Lung microvascular endothelial cell (primary cell): Measurements from ENCODE around the gene SLC45A3. TPM values are rescaled to one million over a fixed set of nuclear protein-coding genes. Genes with fewer than 3 reads are reported as not detected.

Source experiments
- DNase-seq, 2 donors: peaks; one replicate each; pipeline versions ENCODE4 v3.0.0 to v3.0.0-alpha.2; 2010; ENCODE audit warnings: low read depth in 2 of 2
- total RNA-seq: library from RNA; depleted of rRNA; stranded (reverse); fragments of >200 nt; gene quantifications from 2 replicates; pipeline ENCODE4 v1.2.1, GENCODE V29; 2014

SLC45A3 gene
- total RNA-seq, 1 donor from 2014 or later, result 64.7 TPM

DNA sequence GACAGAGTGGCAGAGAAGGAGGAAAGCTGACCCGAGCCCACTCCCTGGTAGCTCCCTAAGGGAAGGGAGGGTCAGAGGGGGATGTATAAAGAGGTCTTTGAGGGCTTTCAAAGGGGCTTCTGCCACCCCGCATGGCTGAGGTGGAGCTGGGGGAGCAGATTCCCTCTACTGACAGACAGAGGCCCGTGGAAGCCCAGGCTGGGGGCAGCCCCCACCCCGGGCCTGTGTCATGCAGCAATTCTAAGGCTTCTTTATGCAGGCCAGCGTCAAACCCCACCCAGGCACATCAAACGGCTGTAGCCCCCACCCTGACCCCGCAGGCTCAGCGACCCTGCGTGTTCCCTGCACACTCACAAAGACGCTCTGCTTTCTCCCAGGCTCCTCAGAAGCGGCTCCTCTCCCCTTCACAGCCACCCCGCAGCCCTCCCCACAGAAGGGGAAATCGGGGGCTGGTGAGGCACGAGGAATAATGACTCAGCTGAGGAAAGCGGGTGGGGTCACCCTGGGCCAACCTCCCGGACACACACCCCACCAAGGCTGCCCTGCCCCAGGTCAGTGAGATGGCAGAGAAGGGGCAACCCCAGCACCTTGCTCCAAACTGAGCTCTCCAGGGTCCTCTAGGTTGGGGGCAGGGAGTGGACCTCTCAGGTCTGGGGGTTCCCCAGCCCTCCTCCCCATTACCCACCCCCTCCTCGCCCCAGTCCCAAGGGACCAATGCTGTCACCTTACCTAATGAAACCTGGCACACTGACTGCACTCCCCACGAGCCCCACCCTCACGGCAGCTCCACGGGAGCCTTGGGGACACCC is 10.8 kb downstream of the SLC45A3 start:
- peak in 1 of 2 donors; percentile 47 for DNase-seq

DNA sequence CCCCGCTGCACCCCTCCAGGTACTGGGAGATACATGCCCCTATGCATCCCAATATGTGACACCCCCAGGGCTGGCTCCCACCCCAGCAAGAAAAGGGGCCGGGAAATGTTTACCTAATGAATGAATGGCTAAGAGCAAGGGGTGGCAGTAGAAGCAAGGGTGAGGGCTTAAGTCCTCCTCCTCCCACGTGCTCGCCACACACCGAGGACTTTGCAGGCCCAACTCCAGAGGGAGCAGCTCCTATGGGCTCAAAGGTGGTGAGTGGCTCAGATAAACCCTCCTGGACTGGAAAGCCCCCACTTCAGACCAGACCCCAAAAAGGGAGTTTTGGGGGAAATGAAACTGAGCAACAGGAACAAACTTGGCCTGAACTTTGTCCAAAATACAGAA is 11.4 kb downstream of the SLC45A3 start:
- peak in 1 of 2 donors; percentile 22 for DNase-seq

DNA sequence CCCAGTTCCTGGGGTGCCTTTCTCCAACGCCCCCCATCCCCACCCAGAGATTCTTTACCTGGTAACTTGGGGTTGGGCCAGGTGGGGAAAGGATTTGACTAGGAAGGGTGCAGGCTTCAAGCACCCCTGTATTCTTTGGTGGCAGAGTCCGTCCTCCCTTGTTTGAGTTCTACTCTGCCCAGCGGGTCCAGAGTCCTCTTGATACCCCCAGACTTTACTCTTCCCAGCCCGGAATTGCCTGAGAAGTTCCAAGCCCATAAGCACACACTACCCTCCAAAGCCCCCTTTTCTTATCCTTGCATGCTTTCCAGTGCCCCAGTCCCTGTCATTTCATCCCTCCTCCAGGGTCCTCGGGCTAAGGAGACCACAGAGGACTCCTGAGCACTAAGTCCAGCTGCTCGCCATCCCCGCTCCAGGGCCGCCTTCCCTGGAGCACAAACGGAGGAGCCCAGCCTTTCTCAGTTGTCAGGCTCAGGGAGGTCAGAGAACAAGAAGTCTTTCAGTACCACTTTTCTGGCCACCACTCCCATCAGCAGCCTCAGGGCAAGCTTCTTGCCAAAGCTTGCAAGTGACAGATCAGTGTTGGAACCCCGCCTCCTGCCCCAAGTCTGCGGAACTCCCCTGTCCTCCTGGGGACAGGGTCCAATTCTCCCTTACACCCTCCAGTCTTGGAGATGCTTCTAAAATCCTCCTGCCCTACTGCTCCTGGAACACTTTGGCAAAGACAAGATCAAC is 12.2 kb downstream of the SLC45A3 start:
- DNase-seq, result no peak

DNA sequence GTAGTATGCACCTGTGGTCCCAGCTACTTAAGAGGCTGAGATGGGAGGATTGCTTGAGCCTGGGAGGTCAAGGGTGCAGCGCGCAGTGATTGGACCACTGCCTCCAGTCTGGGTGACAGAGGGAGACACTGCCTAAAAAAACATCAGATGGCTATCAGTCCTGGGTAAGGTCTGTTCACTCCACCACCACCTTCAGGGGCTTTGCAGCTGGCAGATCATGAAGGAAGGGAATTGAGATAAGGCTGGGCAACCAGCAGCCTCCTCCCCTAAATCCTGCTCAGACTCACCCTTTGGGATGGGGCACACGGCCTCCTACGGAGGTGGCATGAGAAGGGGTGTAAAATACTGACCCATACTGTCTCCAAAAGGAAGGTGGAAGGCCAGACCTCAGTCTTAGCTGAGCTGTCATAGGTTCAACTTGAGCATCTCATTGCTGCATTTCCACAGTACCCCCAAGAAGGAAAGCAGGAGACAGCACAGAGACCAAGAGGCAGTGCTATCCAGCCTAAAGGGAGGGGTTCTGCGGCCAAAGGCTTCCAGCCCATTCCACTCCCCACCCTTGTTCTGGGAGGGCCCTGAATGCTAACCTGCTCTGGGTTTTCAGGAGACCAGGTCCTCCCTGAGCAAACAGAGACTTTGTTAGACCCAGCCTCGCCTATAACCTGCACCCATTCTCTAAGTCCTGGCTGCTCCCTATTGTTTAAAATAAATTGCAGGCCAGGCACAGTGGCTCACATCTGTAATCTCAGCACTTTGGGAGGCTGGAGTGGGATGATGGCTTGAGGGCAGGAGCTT is 13.7 kb downstream of the SLC45A3 start:
- DNase-seq, result no peak

DNA sequence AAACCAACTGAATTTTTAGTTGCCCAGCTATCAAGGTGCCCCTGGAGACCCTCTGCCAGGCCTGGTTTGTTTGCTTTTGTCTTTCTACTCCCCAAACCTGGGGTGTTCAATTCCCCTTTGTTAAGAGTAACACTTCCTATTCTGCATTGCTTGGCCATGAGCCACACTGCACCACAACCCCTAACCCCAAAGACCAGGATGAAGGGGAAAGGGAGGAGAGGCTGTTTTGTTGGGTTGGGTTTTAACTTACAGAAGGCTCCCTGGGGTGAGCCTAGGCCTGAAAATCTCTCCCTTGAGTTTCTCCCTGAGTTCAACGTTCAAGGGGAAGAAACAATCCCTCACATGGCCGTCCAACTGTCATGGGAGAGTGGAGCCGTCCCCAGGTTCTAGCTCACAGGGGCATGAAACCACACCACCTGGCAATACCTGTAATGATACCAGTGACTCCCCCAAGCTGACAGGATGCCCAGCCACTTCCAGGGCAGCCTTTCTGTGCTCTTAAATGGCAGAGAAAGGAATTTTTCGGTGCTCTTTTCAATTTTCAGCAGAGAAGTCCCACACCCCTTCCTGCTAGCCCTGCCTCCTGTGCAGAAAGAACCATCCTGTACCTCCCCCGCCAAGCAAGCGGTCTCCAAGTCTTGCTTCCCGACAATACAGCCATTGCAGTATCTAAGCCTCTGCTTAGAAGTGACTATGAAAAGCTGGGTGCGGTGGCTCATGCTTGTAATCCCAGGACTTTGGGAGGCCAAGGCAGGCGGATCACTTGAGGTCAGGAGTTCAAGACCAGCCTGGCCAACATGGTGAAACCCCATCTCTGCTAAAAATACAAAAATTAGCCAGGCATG is 14.9 kb downstream of the SLC45A3 start:
- DNase-seq, result no peak

DNA sequence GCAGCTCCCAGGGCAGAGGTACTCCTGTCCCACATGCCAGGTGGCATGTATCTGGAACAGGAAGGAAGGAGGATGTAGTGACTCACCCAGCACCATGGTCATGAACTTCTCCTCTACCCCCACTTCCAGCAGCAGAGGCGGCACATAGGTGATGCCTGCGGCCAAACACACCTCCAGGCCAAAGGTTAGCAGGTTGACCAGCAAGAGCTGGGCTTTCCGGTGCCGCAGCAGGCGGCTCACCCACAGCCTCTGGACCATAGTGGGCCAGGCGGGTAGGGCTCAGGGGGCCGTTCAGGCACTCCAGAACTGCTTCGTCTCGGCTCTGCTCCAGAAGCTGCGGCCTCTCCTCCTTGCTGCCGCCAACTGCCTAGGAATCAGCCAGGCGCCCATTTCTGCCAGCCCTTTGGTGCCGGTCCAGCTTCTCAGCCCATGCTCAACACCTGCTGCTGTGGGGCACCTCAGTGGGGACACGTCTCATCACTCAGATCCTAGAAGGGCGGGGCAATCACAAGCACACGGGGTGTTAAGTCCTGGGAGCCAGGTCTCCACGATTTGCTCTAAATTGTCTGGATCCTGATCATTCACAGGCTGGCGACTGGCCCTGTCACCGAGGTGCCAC is 15.8 kb downstream of the SLC45A3 start:
- peak; percentile 62 to 71 for DNase-seq

DNA sequence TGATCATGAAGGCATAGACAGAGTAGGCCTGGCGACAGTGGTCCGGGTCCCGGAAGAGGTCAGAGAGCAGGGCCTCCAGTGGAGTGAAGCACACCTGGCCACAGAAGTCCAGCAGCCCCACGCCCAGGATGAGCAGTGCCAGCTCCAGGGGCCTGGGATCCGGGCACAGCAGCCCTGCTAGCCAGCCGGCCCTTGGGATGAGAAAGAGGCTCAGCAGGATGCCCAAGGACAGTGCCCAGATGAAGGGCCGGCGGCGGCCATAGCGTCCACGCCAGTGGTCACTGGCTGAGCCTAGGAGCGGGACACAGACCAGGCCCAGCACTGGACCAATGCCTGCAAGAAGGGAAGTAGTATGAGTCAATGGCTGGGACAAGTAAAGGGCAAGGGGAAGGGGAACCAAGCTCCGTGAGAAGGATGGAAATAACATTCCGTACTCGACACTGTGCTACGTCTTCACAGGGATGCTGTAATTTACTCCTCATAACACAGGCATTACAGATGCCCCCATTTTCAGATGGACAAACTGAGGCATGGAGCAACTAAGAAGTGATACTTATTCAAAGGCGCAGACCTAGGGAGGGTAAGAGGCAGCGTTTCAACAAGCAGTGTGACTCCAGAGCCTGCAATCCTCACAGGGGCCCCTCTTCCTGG is 16.9 kb downstream of the SLC45A3 start:
- peak in 1 of 2 donors; percentile 85 for DNase-seq

DNA sequence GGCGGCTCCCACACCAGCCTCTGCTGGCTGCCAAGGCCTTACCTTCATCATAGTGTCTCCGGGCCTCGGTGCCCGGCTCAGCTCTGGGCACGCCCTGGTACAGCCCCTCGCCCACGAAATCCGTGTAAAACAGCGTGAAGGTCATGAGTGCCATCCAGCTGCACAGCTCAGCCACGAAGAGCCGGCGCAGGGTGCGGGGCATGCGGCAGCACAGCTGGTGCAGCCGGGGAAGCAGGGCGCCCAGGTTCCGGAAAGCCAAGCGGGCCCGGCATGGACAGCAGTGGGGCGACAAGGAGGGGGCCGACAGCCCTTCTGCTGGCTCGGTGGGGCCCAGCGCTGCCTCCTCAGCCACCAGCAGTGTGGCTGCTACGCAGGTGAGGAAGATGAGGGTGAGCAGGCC is 17.5 kb downstream of the SLC45A3 start:
- no peak for DNase-seq

DNA sequence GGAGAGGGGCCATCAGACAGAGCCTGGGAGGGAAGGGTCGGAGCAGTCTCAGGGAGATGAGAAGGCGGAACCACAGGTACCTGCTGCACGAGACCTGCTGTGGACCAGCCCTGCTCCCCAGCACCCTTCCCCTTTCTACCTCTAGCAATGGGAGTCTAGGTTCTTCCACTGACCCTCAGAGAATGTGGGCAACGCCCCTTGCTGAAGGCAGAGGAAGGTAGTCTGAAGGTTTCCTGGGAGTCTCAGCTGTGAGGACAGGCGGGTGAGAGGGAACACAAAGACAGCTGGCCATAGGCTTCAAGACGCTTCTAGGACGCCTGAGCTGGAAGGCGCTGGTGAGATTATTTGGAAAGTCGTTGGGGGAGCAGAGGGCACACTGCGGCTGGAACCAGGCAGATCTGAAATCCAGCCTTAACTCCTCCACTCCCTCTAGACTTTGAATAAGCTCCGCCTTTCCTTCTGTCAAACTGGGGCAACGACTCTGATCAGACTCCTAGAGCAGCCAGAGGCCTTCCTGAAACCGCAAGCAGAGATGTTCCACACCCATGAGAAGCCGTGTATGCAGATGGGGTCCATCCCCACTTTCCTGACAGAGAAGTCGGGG is 18.1 kb downstream of the SLC45A3 start:
- DNase-seq, result no peak

DNA sequence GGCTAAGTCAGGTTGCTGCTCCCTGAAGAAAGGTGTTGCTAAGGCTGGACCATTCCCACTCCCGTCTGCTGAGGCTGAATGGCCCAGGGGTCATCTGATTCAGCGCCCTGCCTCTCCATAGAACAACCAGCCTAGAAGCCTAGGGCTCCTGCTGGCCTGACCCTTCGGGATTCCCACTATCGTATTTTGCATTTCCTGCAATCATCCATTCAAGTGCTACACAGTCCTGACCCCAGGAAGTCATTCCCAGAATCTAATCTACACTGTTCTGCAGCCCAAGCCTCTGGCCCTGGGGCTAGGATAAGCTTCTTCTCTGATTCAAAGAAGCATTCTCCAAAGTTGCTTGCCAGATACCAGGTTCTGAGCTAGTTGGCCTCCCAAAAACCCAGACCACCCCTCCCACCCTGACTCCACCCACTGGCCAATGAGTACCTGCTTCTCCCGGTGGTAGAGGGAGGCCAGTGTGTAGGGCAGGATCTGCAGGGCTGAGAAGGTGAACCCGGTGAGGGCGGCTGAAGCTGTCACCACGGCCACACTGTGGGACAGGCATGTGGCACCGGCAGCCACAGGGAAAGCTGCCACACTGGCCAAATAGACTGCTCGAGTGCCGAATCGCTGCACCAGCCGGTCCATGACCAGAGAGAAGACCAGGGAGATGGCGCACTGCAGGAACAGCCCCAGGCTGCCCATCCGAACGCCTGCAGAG is 18.7 kb downstream of the SLC45A3 start:
- DNase-seq, result peak in 1 of 2 donors; percentile 17

DNA sequence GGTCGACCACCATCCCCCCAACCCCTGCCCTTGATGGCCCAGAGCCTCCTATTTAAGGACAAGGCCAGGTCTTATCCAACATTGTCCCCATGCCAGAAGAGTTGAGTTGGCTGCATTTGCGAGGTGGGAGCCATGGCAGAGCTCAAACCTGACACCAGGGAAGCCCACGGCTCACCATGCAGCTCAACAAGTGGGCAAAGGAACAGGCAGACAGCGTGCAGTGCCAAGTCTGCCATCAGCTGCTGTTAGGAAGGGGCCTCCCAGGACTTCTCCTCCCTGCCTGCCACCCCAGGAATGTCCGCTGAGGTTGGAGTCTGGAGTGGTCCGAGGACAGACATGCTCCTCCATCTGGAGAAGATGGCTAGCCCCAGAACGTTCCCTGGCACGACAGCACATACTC is 19.9 kb downstream of the SLC45A3 start:
- DNase-seq, result no peak

DNA sequence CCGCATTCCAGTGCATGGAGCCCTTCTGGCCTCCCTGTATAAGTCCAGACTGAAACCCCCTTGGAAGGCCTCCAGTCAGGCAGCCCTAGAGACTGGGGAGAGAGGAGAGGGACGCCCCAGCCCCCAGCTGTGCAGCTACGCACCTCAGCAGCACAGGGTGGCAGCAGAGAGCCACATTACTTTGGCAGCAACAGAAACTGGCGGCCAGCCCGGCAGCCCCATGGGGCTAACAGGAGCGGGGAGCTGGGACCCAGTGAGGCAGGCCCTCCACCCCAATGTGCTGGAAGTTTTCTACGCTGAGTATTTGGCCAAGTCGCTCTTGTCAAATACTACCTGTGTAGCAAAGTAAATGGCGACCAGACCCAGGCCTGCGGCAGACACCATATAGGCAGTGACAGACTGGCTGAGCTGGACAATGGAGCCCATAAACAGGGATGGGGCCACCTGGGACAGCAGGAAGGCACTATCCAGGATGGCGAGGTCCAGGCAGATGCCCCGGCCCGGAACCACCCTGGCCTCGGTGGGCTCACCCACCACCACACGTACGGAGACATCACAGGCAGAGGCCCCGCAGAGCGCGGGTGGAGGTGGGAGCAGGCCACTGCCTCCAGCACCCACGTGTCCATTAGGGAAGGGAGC is 21.2 kb downstream of the SLC45A3 start:
- DNase-seq, result peak; percentile 72 to 82

DNA sequence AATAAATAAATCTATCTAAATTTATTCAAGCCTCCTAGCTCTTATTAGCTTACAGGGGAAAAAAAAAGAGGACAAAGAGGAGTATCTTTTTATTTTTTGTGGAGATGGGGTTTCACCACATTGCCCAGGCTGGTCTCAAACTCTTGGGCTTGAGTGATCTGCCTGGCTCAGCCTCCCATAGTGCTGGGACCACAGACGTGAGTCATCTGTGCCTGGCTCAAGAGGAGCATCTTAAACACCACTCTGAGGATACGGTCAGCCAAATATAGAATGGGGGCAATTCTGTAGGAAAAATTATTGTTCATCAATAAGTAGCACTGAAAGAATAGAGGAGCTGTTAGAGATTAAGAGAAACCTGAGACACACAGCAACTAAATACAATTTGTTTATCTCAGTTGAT is 24.1 kb downstream of the SLC45A3 start:
- DNase-seq, result no peak

DNA sequence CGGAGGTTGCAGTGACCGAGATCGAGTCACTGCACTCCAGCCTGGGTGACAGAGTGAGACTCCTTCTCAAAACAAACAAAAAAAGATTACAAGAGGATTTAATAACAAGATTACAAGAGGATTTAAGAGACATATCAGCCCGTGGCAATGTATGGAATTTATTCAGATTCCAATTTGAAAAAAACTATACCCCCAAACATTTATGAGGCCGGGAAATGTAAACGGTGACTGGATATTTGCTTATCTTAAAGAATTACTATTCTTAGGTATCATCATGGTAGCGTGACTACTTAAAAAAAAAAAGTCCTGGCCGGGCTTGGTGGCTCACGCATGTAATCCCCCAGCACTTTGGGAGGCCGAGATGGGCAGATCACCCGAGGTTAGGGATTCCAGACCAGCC is 27.3 kb downstream of the SLC45A3 start:
- no peak for DNase-seq

DNA sequence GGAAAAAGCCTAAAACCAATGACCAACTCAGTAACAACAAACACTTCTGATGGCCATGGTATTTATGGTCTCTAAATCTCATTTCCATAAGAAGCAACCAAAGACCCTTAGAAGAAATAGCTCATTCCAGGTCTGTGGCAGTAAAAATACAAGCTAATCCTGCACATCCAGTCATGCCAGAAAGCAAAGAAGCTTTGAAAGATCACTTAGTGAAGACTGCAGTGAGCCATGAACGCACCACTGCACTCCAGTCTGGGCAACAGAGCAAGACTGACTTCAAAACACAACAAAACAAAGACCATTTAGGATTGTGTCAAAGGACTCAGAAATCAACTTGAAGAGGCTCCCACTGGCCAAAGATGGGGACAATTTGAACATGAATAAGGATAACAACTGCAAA is 30.1 kb downstream of the SLC45A3 start:
- DNase-seq, result no peak

DNA sequence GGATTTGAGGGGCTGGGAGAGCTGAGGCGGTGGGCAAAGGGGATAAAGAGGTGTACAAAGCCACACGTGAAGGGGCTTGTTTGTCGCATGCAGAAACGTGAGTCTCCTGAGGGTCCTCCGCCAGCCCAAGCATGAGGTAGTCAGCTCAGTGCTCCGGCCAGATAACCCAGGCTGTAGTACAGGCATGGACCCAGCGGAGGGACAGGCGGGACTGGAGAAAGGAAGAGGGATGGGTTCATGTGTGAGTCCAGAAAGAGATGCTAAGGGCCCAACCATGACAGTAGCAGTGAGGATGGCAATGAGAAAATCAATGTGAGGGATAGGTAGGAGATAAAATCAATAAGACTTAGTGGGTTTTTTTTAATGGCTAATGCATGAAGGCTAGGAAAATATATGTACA is 34.8 kb downstream of the SLC45A3 start:
- no peak for DNase-seq

DNA sequence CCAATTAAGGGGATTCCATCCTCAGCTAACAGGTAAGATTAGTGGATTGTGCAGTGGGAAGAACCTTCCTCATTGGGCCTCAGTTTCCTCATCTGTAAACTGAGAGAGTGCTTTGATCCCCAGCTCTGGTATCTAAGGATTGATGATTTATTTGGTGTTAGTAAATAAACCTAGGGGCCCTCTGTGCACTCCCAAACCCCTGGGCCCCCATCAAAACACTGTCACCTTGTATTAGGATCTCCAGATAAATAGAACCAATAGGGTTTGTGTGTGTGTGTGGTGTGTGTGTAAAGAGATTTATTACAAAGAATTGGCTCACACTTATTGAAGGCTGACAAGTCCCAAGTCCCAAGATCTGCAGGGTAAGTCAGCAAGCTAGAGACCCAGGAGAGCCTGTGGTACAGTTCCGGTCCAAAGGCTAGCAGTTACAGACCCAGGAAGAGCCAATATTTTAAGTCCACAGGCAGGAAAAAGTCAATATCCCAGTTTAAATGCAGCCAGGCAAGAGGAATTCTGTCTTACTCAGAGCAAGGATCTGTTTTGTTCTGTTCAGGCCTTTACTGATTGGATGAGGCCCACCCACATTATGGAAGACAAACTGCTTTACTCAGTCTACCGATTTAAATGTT is 37.5 kb downstream of the SLC45A3 start:
- DNase-seq, result no peak

DNA sequence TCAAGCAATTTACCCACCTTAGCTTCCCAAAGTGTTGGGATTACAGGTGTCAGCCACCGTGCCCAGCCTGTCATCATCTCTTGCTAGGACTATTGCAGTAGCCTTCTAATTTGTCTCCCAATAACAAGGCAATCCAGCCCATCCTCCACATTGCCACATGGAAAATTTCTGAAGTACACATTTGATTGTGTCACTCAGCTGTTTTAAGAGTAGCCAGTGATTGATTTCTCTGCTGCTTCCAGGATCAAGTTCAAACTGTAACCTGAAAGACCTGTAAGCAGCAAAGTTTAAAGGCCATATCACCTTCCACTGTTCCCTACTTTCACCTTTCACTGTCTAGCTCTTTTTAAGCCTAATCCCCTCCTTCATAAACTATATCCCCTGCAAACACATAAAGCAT is 40.7 kb downstream of the SLC45A3 start:
- no peak for DNase-seq
